ENCODE results near the gene LRRC3C. TPM values are rescaled to one million over a fixed set of nuclear protein-coding genes. Genes with fewer than 3 reads are reported as not detected.

LRRC3C gene
- total RNA-seq, 2 donors from 2014 or later: not detected

GRCh38 chr17:39915559-39915958 is 12.0 kb upstream of the LRRC3C start:
- DNase-seq (ENCODE audit: low spot score): no peak
- H3K4me3 ChIP-seq: no peak overlapping the region
- H3K4me1 ChIP-seq: no peaks in the 10 kb centered on the region
- H3K27ac ChIP-seq: no peak overlapping the region
- no peaks in the 10 kb centered on the region for H3K9me3 ChIP-seq
- peaks cover 10% of the 10 kb centered on the region for H3K36me3 ChIP-seq
- no peaks in the 10 kb centered on the region for H3K27me3 ChIP-seq
- no peak for TF ChIP-seq CTCF (IDR thresholded peaks at IDR 0.05)

GRCh38 chr17:39916918-39917317 is 10.6 kb upstream of the LRRC3C start:
- no peak for TF ChIP-seq CTCF (IDR thresholded peaks at IDR 0.05)
- Histone ChIP-seq H3K27ac (no peak overlapping the region), H3K36me3 (peaks cover 22% of the 10 kb centered on the region), H3K4me3 (no peak overlapping the region), H3K9me3 (no peaks in the 10 kb centered on the region), H3K27me3 (no peaks in the 10 kb centered on the region), H3K4me1 (no peaks in the 10 kb centered on the region)
- no peak for DNase-seq (ENCODE audit: low spot score)

- Histone ChIP-seq H3K4me1 (no peaks in the 10 kb centered on the region), H3K9me3 (no peaks in the 10 kb centered on the region), H3K27me3 (no peaks in the 10 kb centered on the region), H3K4me3 (no peak overlapping the region), H3K27ac (no peak overlapping the region), H3K36me3 (peaks cover 44% of the 10 kb centered on the region)
- DNase-seq (ENCODE audit: low spot score): no peak
- TF ChIP-seq CTCF (IDR thresholded peaks at IDR 0.05): no peak
These were observed 8.3 kb upstream of the LRRC3C start for GRCh38 chr17:39919087-39919683.

GRCh38 chr17:39920218-39921210 is 7.0 kb upstream of the LRRC3C start:
- H3K36me3 ChIP-seq: peaks cover 44% of the 10 kb centered on the region
- peaks cover 0 to 7% of the 10 kb centered on the region in 2 donors for H3K4me1 ChIP-seq
- no peak overlapping the region for H3K4me3 ChIP-seq

GRCh38 chr17:39921323-39921722 is 6.2 kb upstream of the LRRC3C start:
- Histone ChIP-seq H3K4me1 (peaks cover 0 to 15% of the 10 kb centered on the region in 2 donors), H3K36me3 (peaks cover 44% of the 10 kb centered on the region), H3K9me3 (no peaks in the 10 kb centered on the region), H3K4me3 (no peak overlapping the region), H3K27me3 (no peaks in the 10 kb centered on the region), H3K27ac (no peak overlapping the region)
- DNase-seq (ENCODE audit: low spot score): no peak
- no peak for TF ChIP-seq CTCF (IDR thresholded peaks at IDR 0.05)

More at GRCh38 chr17:39920218-39921210, 7.0 kb upstream of the LRRC3C start:
- DNase-seq (ENCODE audit: low spot score): no peak
- no peak for TF ChIP-seq CTCF (IDR thresholded peaks at IDR 0.05)
- no peaks in the 10 kb centered on the region for H3K9me3 ChIP-seq
- H3K27me3 ChIP-seq: no peaks in the 10 kb centered on the region
- H3K27ac ChIP-seq: no peak overlapping the region

Measured in right atrium auricular region (tissue), 2 donors.